HepG2 (cell line): ENCODE results near the gene CHMP1A. TPM values are rescaled to one million over a fixed set of nuclear protein-coding genes. Genes with fewer than 3 reads are reported as not detected.

ENCODE experiments used
- ARNT2 ChIP-seq: sonication (generic); formaldehyde crosslinking; IDR thresholded peaks from 2 replicates; pipeline ENCODE4 v1.8.0; 2022; ENCODE audit warnings: mild to moderate bottlenecking, low read depth, missing genetic modification reagents, moderate library complexity
- CHD2 ChIP-seq: IDR thresholded peaks from 2 replicates; pipeline ENCODE4 v1.6.1; 2011; ENCODE audit warnings: low read depth, low read length, improper control_type of control experiment
- GABPA ChIP-seq, 2 experiments: IDR thresholded peaks; 2 replicates each; pipeline ENCODE4 v1.6.1; 2011 to 2016; ENCODE audit warnings: low read depth in 2 of 2, low read length in 1 of 2, missing biosample characterization in 1 of 2, missing genetic modification characterization in 1 of 2
- MED13 ChIP-seq: sonication (generic); formaldehyde crosslinking; IDR thresholded peaks from 2 replicates; pipeline ENCODE4 v1.5.0; 2020; ENCODE audit warnings: missing genetic modification reagents
- MTA1 ChIP-seq: sonication (generic); formaldehyde crosslinking; IDR thresholded peaks from 2 replicates; pipeline ENCODE4 v1.4.0; 2020; ENCODE audit warnings: missing genetic modification reagents, mild to moderate bottlenecking, borderline replicate concordance
- NR3C1 ChIP-seq: sonication (generic); formaldehyde crosslinking; IDR thresholded peaks from 2 replicates; pipeline ENCODE4 v1.4.0; 2020; ENCODE audit warnings: missing genetic modification reagents
- ONECUT2 ChIP-seq: sonication (generic); formaldehyde crosslinking; IDR thresholded peaks from 2 replicates; pipeline ENCODE4 v1.4.0; 2020; ENCODE audit warnings: missing genetic modification reagents
- RAD51 ChIP-seq: fragments of 450-650 bp; IDR thresholded peaks from 2 replicates; pipeline ENCODE4 v1.6.1; 2016; ENCODE audit warnings: borderline replicate concordance
- RFXAP ChIP-seq: sonication (generic); formaldehyde crosslinking; IDR thresholded peaks from 2 replicates; pipeline ENCODE4 v1.4.0; 2020; ENCODE audit warnings: missing genetic modification reagents, borderline replicate concordance
- ZKSCAN1 ChIP-seq: fragments of 150-350 bp; IDR thresholded peaks from 2 replicates; pipeline ENCODE4 v1.6.1; 2014; ENCODE audit warnings: low read length
- ZNF10 ChIP-seq: sonication (generic); formaldehyde crosslinking; IDR thresholded peaks from 2 replicates; pipeline ENCODE4 v1.4.0; 2020; ENCODE audit warnings: mild to moderate bottlenecking, low read depth, missing genetic modification reagents, borderline replicate concordance
- ZNF350 ChIP-seq: sonication (generic); formaldehyde crosslinking; IDR thresholded peaks from 2 replicates; pipeline ENCODE4 v1.4.0; 2020; ENCODE audit warnings: mild to moderate bottlenecking, low read depth, missing genetic modification reagents, borderline replicate concordance
- ZNF468 ChIP-seq: sonication (generic); formaldehyde crosslinking; IDR thresholded peaks from 2 replicates; pipeline ENCODE4 v1.8.0; 2022; ENCODE audit warnings: mild to moderate bottlenecking, moderate library complexity, missing genetic modification reagents
- ZSCAN30 ChIP-seq: sonication (generic); formaldehyde crosslinking; IDR thresholded peaks from 2 replicates; pipeline ENCODE4 v1.5.0; 2020; ENCODE audit warnings: mild to moderate bottlenecking, missing genetic modification reagents
- polyA plus RNA-seq, 8 experiments: library from polyadenylated mRNA; depleted of rRNA in 3 of 8; stranded (reverse) in 7 of 8; unstranded in 1 of 8; fragments of >200 nt; fragmentation: Illumina TruSeq in 4 of 8; extraction: Trizol in 4 of 8; gene quantifications; 2 replicates each; pipeline versions ENCODE4 v1.2.1 to v1.2.3, GENCODE V29; 2011 to 2016; ENCODE audit warnings: low read depth in 4 of 8, missing spikeins in 1 of 8, mixed read lengths in 1 of 8; ENCODE audit not compliant: insufficient read depth in 1 of 8
- total RNA-seq, 5 experiments: library from RNA; depleted of rRNA; stranded (reverse); fragments of >200 nt; fragmentation: Illumina TruSeq; extraction: Trizol; gene quantifications; 2 replicates each; pipeline ENCODE4 v1.2.3, GENCODE V29; 2016; ENCODE audit warnings: low read depth in 1 of 5
- TF ChIP-seq, protein P1 (sequence below): sonication (generic); formaldehyde crosslinking; IDR thresholded peaks from 2 replicates; pipeline ENCODE4 v1.8.1; 2023; ENCODE audit warnings: missing genetic modification reagents, mild to moderate bottlenecking, borderline replicate concordance
- TF ChIP-seq, protein P2 (sequence below): sonication (generic); formaldehyde crosslinking; conservative IDR thresholded peaks from 2 replicates; pipeline ENCODE4 v1.8.0; 2022; ENCODE audit warnings: missing genetic modification reagents
- TF ChIP-seq, protein P3 (sequence below): sonication (generic); formaldehyde crosslinking; IDR thresholded peaks from 2 replicates; pipeline ENCODE4 v1.4.0; 2020; ENCODE audit warnings: missing genetic modification reagents, borderline replicate concordance
- TF ChIP-seq, protein P4 (sequence below): sonication (generic); formaldehyde crosslinking; IDR thresholded peaks from 2 replicates; pipeline ENCODE4 v1.5.1; 2020; ENCODE audit warnings: mild to moderate bottlenecking, missing genetic modification reagents, moderate library complexity
- TF ChIP-seq, protein P5 (sequence below): IDR thresholded peaks from 2 replicates; pipeline ENCODE4 v1.6.1; 2016; ENCODE audit warnings: missing compliant biosample characterization, missing genetic modification reagents, borderline replicate concordance

Gene CHMP1A
- total and polyA plus RNA-seq, 2 of the 13 experiments (the other 11 are each of a cell fraction or from before 2014, with no cell fraction given): 69.4 to 73.3 TPM

DNA sequence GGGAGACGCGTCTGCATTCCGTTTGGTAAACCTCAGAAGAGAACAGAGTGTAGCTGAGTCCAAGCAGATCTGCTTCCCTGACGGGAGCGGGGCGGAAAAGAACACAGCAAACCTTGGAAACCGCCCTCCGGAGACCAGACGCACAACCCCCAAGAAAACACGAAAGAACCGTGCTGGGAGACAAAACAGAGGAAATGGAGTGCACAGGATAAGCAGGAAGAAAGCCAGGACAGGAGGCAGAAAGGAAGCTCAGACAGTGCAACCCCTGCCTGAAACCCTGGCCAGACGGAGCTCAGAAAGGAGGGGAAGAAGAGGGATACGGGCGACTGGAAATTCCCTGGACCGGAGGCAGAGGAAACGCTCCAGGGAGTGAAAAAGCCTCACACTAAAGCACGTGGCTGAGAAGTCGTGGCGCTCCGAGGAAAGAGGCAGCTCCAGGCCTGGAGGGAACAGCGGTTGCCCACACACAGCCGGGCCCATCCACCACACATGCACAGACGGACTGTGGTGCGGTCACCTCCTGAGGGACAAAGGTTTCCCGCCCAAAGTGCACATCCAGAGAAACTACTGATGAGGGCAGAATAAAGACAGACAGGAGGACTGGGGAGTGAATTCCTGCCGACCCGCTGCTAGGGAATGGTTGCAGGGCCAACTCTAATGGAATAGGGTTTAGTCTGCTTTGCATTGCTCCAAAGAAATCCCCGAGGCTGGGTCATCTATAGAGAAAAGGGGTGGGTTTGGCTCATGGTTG is 33.8 kb downstream of the CHMP1A start (continued):
- TF ChIP-seq, protein P1, sequence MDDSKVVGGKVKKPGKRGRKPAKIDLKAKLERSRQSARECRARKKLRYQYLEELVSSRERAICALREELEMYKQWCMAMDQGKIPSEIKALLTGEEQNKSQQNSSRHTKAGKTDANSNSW (CRISPR knock-in tag): no peak
- no peak for TF ChIP-seq ONECUT2 (CRISPR knock-in tag)
- TF ChIP-seq ZKSCAN1: no peak
- TF ChIP-seq MED13: no peak
- no peak for TF ChIP-seq ZSCAN30 (CRISPR knock-in tag)
- no peak for TF ChIP-seq ARNT2 (CRISPR knock-in tag)
- no peak for TF ChIP-seq ZNF10 (CRISPR knock-in tag)
- TF ChIP-seq GABPA (IDR thresholded peaks at IDR 0.05; ENCODE audit: low read depth, low read length): no peak
- no peak for TF ChIP-seq GABPA (CRISPR knock-in tag; IDR thresholded peaks at IDR 0.05; ENCODE audit: low read depth)
- no peak for TF ChIP-seq CHD2
- TF ChIP-seq, protein P2, sequence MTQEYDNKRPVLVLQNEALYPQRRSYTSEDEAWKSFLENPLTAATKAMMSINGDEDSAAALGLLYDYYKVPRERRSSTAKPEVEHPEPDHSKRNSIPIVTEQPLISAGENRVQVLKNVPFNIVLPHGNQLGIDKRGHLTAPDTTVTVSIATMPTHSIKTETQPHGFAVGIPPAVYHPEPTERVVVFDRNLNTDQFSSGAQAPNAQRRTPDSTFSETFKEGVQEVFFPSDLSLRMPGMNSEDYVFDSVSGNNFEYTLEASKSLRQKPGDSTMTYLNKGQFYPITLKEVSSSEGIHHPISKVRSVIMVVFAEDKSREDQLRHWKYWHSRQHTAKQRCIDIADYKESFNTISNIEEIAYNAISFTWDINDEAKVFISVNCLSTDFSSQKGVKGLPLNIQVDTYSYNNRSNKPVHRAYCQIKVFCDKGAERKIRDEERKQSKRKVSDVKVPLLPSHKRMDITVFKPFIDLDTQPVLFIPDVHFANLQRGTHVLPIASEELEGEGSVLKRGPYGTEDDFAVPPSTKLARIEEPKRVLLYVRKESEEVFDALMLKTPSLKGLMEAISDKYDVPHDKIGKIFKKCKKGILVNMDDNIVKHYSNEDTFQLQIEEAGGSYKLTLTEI: no peak
- TF ChIP-seq RAD51: no peak
- TF ChIP-seq ZNF350 (CRISPR knock-in tag): no peak; the same call in 1 of the 2 replicates
- TF ChIP-seq ZNF468 (CRISPR knock-in tag): no peak
- no peak for TF ChIP-seq RFXAP
- TF ChIP-seq MTA1 (CRISPR knock-in tag): no peak
- TF ChIP-seq, protein P3, sequence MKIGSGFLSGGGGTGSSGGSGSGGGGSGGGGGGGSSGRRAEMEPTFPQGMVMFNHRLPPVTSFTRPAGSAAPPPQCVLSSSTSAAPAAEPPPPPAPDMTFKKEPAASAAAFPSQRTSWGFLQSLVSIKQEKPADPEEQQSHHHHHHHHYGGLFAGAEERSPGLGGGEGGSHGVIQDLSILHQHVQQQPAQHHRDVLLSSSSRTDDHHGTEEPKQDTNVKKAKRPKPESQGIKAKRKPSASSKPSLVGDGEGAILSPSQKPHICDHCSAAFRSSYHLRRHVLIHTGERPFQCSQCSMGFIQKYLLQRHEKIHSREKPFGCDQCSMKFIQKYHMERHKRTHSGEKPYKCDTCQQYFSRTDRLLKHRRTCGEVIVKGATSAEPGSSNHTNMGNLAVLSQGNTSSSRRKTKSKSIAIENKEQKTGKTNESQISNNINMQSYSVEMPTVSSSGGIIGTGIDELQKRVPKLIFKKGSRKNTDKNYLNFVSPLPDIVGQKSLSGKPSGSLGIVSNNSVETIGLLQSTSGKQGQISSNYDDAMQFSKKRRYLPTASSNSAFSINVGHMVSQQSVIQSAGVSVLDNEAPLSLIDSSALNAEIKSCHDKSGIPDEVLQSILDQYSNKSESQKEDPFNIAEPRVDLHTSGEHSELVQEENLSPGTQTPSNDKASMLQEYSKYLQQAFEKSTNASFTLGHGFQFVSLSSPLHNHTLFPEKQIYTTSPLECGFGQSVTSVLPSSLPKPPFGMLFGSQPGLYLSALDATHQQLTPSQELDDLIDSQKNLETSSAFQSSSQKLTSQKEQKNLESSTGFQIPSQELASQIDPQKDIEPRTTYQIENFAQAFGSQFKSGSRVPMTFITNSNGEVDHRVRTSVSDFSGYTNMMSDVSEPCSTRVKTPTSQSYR (CRISPR knock-in tag): 0 out of 2 replicates have a peak, but pooled peaks have one; percentile 6
- TF ChIP-seq, protein P4, sequence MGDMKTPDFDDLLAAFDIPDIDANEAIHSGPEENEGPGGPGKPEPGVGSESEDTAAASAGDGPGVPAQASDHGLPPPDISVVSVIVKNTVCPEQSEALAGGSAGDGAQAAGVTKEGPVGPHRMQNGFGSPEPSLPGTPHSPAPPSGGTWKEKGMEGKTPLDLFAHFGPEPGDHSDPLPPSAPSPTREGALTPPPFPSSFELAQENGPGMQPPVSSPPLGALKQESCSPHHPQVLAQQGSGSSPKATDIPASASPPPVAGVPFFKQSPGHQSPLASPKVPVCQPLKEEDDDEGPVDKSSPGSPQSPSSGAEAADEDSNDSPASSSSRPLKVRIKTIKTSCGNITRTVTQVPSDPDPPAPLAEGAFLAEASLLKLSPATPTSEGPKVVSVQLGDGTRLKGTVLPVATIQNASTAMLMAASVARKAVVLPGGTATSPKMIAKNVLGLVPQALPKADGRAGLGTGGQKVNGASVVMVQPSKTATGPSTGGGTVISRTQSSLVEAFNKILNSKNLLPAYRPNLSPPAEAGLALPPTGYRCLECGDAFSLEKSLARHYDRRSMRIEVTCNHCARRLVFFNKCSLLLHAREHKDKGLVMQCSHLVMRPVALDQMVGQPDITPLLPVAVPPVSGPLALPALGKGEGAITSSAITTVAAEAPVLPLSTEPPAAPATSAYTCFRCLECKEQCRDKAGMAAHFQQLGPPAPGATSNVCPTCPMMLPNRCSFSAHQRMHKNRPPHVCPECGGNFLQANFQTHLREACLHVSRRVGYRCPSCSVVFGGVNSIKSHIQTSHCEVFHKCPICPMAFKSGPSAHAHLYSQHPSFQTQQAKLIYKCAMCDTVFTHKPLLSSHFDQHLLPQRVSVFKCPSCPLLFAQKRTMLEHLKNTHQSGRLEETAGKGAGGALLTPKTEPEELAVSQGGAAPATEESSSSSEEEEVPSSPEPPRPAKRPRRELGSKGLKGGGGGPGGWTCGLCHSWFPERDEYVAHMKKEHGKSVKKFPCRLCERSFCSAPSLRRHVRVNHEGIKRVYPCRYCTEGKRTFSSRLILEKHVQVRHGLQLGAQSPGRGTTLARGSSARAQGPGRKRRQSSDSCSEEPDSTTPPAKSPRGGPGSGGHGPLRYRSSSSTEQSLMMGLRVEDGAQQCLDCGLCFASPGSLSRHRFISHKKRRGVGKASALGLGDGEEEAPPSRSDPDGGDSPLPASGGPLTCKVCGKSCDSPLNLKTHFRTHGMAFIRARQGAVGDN: peak; percentile 98
- TF ChIP-seq, protein P5, sequence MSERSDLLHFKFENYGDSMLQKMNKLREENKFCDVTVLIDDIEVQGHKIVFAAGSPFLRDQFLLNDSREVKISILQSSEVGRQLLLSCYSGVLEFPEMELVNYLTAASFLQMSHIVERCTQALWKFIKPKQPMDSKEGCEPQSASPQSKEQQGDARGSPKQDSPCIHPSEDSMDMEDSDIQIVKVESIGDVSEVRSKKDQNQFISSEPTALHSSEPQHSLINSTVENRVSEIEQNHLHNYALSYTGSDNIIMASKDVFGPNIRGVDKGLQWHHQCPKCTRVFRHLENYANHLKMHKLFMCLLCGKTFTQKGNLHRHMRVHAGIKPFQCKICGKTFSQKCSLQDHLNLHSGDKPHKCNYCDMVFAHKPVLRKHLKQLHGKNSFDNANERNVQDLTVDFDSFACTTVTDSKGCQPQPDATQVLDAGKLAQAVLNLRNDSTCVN (CRISPR knock-in tag): no peak
- no peak for TF ChIP-seq NR3C1 (CRISPR knock-in tag)
